Astrocyte of the hippocampus (primary cell): ENCODE results near the gene RHOBTB3.
A peak's percentile ranks its signal among the peaks of the same experiment; 100 is the strongest.
"Not testable (repeated sequence)": the region's sequence is repeated elsewhere in the genome, so short reads cannot be mapped to it uniquely, and the experiment has no call there.

Experiments used
- DNase-seq: peaks from one replicate; pipeline ENCODE4 v3.0.0; 2011; ENCODE audit warnings: low read depth, low spot score

The RHOBTB3 gene, protein sequence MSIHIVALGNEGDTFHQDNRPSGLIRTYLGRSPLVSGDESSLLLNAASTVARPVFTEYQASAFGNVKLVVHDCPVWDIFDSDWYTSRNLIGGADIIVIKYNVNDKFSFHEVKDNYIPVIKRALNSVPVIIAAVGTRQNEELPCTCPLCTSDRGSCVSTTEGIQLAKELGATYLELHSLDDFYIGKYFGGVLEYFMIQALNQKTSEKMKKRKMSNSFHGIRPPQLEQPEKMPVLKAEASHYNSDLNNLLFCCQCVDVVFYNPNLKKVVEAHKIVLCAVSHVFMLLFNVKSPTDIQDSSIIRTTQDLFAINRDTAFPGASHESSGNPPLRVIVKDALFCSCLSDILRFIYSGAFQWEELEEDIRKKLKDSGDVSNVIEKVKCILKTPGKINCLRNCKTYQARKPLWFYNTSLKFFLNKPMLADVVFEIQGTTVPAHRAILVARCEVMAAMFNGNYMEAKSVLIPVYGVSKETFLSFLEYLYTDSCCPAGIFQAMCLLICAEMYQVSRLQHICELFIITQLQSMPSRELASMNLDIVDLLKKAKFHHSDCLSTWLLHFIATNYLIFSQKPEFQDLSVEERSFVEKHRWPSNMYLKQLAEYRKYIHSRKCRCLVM

DNA sequence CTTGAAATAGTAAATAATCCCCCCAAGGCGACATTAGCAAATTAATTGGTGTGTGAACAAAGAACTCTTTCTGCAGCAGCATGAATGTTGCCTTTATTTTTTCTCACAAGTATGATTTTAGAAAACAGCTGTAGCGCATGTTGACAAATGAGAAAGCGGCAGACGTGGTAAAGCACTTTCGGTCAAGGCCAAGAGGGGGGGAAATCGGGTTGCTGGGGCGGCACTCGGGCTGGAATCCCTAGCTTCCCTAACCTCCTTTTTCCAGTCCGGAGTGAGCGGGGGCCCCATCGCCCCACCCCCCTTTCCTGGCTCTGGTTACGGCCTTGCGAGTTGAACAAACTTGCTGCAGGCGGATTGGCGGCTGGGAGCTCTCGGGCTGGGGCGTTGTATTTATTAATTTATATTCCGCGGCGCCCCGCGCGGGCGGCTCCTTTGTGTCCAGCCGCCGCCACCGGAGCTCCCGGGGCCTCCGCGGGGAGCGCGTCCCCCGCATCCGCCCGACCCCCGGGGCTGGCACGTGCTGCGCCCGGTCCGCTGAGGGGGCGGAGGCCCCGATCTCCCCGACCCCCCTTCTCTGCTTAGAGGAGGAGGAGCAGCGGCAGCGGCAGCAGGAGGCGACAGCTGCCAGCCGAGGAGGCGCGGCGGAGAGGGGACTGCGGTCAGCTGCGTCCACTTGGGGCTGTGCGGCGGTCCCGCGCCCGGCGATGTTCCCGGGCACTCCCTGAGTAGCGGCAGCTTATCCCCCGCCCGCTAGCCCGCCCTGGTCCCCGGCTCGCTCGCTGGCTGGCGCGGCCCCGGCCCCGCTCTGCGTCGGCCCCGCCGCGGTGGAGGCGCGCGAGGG lies at the start of gene RHOBTB3:
Gene RHOBTB3 (plus strand): TSS at position 607 of the 841 bp plus-strand sequence. CDS start 347 bp downstream, outside the sequence.
- DNase-seq: peak; percentile 97

DNA sequence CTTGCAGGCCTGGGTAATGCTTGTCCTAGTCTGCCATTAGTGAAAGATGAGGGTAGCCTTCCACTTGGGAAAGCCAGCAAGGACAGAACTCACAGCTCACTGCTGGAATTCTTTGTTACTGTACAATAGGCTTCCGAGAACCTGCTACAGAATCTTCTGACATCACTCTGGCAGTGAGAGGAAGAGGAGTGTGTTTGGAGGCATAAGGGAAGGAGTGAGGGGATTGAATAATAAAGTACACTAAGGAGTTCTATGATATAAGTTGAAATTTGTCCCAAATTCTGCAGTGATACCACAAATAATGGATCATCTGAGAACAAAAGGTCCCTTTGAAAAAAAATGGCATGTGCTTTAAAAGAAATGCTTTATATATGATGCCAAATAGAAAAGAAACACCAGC lies 48.2 kb upstream of the RHOBTB3 start, which contains the start of gene SPATA9:
Gene SPATA9 (minus strand): TSS at position 101 of the 400 bp plus-strand sequence. CDS start 137 bp downstream, outside the sequence.
- no peak for DNase-seq

DNA sequence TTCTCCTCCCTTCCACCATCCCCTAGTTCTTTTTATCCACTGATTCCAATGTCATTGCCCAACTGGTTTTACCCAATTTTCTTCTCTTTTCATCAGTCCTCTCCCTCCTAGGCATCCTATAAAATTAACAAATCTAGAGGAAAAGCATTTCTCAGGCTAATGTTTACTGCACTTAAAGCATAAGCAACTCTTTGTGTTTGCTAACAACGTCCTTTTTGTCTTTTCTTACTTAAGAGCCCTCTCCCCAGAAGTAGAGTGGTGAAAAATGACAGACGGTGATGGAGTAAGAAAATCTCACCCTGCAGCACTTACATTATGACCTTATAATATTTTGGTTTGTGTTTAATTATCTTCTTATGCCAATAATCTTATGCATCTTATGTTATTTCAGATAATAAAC lies 46.8 kb upstream of the RHOBTB3 start:
- DNase-seq: no peak

DNA sequence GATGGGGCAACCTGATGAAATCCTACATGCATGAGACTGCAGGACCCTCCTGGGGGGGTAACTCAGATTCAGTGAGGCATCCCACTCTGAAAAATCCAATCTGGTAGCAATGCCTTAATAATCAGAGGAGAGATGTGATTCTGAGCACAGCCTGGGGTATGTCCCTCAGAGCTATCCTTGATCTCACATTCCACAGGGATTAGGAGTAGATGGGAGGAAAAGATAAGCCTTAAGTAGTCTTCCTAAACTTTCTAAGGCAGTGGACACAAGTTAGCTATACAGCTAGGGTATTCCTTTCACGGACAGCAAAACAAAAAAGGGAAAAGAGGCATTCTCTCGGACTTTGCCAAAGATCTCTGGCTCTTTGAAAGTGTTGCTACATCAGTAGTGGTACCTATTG lies 44.5 kb upstream of the RHOBTB3 start:
- DNase-seq: no peak

DNA sequence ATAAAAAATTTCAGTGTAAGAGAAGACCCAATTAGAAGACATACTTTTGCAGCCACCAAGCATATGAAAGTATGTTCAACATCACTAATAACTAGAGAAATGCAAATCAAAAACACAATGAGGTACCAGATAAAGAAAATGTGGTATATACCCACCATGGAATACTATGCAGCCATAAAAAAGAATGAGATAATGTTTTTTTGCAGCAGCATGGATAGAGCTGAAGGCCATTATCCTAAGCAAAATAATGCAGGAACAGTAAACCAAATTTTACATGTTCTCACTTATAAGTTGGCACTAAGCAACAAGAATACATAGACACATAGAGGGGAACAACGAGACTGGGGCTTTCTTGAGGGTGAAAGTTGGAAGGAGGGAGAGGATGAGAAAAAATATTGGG lies 41.5 kb upstream of the RHOBTB3 start:
- DNase-seq: no peak

DNA sequence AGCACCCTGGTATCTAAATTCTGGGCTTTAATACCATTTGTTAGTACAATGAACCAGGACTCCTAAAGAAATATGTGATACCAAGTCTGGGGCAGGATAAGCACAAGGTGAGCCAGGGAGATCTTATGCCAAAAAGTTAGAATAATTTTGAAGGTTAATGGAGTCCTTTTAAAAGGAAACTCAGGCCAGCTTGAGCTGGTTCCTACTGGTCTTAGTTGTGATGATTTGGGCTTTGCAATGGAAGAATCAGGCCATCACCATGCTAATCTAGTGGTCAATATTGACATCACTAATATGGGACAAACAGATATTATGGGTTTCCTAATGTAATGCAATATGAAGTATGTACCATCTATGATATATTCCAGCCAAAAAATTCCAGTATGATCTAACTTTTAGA lies 40.8 kb upstream of the RHOBTB3 start:
- no peak for DNase-seq

DNA sequence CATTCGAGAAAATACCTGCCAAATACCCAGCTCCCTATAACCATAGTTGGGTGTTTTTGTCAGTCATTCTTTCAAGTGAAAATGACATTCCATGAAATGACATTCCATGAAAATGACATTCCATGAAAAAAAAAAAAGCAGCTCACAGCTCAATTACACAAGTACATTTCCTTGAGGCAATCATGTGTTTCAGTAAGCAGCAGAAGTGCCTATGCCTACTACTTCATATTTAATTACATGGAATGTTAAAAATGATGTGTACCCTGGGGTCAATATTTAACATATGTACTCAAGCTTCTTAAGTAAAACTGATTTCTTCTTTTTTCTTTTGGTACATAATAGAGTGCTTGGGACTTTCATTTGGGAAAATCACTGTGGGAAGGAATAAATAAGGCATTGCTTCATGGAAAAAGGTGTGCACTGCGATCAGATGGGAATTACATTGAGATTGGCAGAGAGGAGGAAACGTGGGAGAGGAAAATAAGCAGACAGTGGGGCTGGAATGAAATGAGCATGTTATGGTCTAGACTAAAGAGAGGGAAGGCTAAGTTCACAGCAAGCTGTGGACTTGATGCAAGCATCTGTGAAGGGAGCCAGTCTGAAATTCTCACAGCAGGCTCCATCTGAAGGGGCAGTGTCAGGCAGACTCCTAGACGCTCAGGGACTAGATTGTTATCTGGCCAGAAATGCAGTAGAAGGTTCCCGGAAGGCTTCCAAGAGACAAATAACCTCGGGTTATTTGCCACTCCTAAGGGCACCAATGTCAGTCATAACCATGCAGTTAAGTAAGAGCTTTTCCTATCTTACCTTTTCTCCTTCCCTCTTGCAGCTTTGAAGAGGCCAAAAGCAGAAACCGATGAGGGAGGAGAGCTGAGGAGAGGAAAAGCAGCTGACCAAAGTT lies 33.1 kb upstream of the RHOBTB3 start:
- no peak for DNase-seq

DNA sequence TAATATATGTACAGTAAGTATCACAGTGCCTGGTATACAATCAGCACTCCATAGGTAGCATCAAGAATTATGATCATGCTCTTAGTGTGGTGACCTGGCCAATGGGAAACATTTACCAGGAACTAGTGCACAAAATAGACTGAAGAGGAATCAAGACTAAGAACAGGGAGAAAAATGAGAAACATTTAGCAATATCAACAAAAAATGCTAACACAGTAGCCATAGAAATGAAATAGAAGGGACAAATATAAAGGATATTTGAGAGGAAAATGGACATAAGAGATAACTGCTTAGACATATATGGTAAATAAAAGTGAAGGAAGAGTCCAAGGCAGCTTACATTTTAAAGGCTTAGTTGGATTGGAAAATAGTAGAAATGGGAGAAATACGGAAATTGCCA lies 31.8 kb upstream of the RHOBTB3 start:
- DNase-seq: no peak

DNA sequence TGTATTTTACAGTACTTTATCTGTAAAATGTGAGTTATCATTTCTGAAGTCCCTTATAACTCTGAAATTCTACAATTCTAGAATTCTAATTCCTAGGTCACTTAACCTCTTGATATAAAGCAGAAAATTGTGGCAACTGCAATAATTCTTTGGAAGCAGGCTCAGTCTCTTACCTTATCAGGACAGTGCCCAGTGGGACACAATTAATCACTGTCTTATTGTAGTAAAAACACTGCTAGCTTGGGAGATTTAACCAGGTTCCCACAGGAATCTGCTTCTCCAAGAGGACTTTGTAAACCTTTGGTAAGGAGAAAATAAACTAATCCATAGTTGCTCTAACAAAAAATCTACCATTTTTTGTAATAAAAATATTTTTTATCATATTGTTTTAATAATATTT lies 30.1 kb upstream of the RHOBTB3 start:
- no peak for DNase-seq

DNA sequence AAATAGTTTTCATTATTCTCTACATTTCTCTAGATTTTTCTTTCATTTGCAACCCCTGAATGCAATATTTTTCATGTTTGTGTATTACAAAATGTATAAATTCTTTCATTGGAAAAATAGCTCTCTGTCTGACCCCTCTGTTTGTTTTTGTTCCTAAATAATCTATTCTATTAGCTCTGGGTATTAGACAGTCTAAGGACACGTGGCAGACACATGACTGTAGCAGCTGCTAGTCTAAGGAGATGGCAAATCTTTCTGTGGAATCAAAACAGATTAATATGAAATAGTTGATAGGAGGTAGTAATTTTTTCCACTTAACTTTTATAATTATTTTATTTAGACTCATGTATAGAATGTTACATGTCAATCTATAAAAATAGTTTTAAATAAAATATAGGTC lies 27.0 kb upstream of the RHOBTB3 start:
- DNase-seq: no peak

DNA sequence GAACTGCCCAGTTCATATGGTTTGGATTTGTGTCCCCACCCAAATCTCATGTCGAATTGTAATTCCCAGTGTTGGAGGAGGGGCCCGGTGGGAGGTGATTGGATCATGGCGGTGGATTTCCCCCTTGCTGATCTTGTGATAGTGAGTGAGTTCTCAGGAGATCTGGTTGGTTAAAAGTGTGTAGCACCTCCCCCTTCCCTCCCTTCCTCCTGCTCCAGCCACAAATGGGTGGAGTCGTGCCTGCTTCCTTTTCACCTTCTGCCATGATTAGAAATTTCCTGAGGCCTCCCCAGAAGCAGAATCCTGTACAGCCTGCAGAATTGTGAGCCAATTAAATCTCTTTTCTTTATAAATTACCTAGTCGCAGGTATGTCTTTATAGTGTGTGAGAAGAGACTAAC lies 24.9 kb upstream of the RHOBTB3 start:
- DNase-seq: not testable (repeated sequence)

DNA sequence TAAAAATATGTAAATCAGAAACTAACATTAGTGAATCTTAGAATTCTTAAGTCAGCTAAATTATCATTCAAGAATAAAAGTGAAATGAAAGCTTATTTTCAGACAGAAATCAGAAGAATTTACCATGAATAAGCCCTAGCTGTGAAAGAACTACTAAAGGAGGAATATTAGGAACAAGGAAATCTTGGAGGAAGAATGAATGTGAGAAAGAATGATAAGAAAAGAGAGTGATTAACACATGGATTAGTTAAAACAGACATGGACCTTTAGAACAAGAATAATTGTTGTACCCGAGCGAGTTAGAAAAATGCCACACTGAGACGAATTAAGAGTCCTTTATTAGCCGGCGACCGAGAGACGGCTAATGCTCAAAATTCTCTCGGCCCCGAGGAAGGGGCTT lies 24.1 kb upstream of the RHOBTB3 start:
- DNase-seq: no peak

DNA sequence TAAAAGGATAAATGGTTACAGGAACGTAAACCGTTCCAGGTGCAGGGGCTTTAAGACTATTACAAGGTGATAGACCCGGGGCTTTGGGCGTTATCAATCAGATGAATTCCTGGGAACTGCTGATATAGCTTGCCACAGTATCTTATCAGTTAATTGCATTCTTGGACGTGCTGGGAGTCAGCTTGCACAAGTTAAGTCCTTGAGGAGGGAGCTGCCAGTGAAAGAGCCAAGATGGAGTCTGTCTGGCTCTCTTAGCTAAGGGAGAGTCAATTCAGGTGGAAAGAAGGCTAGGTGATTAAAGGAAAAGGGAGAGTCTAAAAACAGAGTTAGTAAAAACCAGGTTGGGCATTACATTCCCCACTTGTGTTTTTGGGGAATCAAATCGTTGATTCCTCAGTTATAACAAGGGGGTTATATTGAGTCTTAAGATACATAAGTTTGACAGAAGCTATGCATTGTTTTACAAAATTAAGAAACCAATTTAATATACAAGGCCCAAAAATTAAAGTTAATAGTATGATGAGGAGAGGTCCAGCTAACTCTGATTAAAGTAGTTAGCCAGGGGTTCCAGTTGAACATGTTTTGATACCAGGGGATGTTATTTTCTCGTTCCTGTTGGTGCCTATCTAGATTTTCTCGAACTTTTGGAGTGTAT lies 23.5 kb upstream of the RHOBTB3 start:
- not testable (repeated sequence) for DNase-seq

DNA sequence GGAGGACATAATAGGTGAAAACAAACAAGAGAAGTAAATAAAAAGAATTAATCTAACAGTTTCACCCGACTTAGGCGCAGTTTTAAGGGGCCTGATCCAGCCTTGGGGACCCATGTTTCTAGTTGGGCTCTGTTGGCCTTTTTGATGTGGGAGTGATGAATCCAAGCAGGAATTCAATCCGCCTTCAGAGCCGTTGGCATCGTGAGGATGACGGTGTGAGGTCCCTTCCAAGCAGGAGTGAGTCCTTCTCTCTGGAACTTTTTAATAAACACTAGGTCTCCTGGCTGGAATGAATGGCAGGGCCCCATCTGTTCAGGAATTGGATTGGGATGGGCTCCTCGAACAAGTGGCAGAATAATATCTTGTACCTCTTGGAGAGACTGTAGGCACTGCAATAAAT lies 22.3 kb upstream of the RHOBTB3 start:
- no peak for DNase-seq

DNA sequence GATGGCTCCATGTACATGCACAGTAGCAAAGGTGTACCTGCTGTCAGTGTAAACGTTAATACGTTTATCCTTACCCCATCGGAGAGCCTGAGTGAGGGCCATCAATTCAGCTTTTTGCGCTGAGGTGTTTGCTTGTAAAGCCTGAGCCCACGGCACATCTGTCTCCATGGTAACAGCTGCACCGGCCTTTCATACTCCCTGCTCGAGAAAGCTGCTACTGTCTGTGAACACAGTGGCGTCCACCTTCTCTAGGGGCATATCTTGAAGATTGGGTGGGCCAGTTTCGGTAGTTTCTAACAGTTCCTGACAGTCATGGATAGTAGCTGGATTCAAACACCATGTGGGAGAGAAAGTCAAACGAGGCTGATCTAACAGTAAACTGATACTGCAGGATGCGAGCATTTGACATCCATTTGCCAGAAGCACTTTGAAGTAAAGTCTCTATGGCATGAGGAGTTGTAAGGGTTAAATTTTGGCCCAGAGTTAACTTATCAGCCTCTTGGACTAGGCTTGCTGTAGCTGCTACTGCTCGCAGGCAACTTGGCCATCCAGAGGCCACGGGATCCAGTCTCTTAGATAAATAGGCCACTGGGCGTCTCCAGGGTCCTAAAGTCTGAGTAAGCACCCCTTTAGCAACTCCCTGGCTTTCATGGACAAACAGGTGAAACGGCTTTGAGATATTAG lies 21.0 kb upstream of the RHOBTB3 start:
- no peak for DNase-seq

DNA sequence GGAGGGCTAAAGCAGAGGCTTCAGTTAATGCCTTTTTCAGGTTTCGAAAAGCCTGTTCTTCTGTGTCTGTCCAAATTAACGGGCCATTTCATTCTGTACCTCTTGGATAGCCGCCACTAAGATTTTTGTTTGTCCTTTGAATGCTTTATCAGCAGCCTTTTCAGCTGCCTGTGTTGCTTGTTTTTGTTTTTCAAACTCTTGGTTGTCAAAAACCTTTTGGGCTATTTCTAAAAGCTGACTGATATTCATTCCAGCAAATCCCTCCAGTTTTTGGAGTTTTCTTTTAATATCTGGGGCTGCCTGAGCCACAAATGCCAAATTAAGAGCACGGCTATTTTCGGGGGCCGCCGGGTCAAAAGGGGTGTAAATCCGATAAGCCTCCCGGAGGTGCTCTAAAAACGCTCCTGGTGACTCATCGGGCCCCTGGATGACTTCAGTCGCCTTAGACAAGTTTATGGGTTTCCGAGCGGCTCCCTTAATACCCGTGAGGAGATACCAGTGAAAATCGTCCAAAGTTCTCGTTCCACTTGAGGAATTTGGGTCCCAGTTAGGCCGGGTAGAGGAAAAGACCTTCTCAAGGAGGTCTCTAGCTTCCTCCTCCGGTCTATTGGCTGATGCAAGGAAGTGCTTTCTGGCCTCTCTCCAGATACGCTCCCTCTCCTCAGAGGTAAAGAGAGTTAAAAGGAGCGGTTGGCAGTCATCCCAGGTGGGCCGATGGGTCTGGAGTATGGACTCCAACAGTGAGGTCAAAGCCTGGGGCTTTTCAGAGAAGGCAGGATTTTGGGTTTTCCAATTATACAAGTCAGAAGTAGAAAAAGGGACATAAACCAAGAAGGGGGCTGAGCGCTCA lies 20.3 kb upstream of the RHOBTB3 start:
- not testable (repeated sequence) for DNase-seq

DNA sequence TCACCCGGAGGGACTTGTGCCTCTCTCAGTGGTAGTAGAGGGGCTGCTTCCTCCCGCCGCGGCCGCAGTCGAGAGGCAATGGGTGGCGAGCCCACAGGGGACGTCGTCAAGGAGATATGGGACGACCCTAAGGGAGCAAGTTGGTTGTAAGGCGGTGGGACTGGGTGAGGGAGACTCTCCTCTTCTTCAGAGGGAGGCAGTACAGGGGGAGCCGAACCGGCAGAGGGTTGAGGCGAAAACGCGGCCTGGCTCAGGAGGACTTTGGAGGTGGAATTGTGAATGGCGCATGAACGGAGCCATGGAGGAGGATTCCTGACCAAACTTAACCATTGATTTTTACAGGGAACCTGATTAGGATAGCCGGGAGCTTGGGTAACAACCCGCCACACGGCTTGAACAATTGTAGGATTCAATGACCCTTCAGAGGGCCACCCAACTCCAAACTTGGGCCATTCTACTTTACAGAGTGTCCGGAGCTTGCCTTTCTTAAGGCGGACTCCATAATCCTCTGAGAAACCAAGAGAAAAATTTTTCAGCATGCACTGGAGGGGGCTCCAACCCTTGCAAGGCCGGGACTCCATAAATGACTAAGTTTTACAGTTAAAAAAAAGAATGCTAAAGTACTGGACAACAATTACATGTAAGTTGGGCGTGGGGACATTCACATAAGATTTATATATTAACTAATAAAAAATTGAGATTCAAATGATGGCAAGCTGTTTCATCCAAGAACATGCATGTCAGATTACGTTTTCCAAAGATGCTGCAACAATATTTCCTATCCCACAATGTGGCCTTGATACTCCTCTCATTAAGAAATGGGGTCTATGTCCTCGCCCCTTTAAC lies 19.4 kb upstream of the RHOBTB3 start:
- no peak for DNase-seq

DNA sequence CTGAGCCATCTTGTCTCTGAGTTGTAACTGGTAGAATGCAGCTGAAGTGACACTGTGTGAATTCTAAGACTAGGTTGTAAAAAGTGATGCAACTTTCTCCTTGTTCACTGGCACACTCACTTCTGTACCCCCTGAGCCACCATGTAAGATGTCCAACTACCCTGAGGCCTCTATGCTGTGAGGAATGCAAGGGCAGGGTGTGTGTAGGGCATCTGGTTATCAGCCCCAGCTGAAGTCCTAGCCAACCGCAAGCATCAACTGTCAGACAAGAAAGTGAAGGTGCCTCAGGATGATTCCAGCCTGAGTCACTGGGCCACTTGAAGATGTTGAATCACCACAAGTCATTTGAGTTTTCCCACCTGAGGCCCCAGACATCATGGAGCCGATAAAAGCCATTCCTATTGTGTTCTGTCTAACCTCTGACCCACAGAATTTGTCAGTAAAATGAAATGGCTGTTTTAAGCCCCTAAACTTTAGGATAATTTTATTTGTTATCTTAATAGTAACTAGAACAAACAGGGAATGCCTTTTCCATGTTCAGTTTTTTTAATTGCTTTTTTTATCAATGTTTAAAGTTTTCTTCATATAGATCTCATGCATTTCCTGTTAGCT lies 18.7 kb upstream of the RHOBTB3 start:
- peak; percentile 89 for DNase-seq
